Measurements from ENCODE around the gene BBS4.
"Not testable (repeated sequence)": the region's sequence is repeated elsewhere in the genome, so short reads cannot be mapped to it uniquely, and the experiment has no call there.

The BBS4 gene

GRCh38 chr15:72685925-72686794 lies at the start of gene BBS4, which contains the start of gene HIGD2B:
Gene BBS4 (plus strand): TSS chr15:72686207. CDS start chr15:72686228, 21 bp downstream.
Gene HIGD2B (minus strand): TSS chr15:72686182. CDS start chr15:72676374, 9,808 bp downstream.
- no peak for DNase-seq

GRCh38 chr15:72636519-72637282 lies 49.3 kb upstream of the BBS4 start:
- DNase-seq: not testable (repeated sequence)

GRCh38 chr15:72639759-72640483 lies 46.1 kb upstream of the BBS4 start:
- not testable (repeated sequence) for DNase-seq

GRCh38 chr15:72642271-72642670 lies 43.7 kb upstream of the BBS4 start:
- not testable (repeated sequence) for DNase-seq

DNA sequence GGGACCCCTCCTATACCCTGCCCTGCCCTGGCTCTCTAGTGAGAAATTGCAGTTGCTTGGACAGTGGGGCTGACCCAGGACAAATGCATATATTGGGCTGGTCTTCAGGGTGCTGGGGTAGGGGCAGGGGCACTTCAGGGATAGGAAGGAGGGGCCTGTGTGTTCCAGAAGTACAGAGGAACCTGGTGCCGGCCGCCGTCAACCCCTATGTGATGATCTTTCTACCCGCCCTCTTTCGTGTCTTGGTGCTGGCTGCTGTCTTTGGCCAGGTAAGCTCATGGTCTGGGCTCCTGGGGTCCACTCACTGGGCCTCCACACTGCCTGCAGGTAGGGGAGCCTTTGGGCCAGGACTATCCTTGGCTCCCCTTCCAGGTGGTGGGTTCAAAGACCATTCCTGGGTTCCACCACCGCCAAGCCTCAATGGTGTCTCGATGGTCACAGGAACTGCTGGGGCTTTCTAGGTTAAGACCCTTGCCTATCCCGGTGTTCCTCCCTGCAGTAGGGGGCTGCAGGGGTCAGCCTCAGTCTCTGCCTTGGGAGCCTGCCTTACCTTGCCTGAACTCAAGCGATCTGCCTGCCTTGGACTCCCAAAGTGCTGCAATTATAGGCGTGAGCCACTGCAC lies 37.3 kb upstream of the BBS4 start:
- not testable (repeated sequence) for DNase-seq

DNA sequence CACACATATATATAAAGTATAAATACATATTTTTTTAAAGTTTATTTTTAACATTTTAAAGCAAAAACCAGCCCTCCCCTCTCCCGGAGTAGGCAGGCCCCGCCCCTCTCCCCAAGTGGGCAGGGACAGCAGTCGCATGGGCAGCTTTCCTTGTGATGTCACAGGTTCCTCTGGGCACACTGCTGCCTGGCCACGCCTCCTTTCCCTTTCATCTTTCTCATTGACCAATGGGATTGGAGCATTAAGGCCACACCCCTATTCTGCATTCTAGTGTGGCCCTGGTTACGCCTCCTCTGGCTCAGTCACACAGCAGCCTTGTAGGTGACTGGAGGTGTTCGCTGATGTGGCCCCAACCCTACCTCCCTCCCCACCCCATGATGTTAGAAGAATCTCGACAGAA lies 31.6 kb upstream of the BBS4 start, which contains the start of gene GOLGA6B:
GOLGA6B (plus strand) TSS at position 301 of the 400 bp plus-strand sequence; CDS start at position 342, 41 bp downstream.
- not testable (repeated sequence) for DNase-seq

GRCh38 chr15:72656014-72656413 lies 30.0 kb upstream of the BBS4 start:
- DNase-seq: not testable (repeated sequence)

DNA sequence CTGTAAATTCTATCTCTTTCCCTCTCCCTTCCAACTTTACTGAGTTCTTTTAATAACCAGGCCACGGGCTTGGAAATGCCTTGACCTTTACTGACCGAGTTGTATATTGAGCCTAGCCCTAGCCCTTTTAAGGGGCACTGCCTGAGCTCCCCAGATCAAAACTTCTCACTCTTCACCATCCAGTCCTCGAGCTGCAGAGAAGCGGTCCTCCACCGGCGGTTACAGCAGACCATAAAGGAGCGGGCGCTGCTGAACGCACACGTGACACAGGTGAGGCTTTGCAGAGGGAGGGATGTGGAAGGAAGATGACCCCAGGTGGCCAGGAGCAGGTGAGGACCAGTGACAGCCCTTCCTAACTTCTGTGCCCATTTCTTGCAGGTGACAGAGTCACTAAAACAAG lies 24.9 kb upstream of the BBS4 start:
- not testable (repeated sequence) for DNase-seq

- not testable (repeated sequence) for DNase-seq
Measured at GRCh38 chr15:72663931-72664330, 22.1 kb upstream of the BBS4 start.

GRCh38 chr15:72665706-72666105 lies 20.3 kb upstream of the BBS4 start:
- not testable (repeated sequence) for DNase-seq

GRCh38 chr15:72669803-72670202 lies 16.2 kb upstream of the BBS4 start:
- DNase-seq: not testable (repeated sequence)

DNA sequence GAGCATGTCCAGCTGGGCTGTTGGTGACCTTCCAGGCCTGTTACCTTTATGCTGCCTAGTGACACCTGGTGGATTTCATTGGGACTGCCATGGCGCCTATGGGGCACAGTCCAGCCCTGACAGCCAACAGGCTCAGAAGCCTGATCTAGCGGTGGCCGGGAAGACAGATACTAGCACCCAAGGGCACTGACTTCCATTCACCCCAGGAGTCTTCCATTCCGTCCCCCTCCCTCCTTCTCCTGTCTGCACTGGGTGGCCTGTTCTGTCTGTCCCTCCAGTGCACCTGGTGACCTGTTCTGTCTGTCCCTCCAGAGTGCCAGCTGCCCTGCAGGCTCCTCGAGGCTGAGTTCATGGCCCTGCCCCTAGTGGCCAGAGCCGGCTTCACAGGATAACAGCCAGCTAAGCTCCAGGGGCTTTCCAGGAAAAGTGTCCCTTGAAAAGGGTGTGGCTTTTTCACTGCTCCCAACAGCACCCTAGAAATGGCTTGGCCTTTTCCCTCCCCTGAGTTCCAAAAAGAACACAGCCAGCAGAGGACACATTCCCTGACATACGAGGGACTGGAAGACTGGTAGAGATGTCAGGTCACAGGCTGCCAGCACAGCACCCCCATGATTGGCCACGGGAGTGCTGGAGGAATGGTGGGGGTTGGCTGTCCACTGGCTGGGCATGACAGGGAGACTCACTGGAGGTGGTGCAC lies 15.2 kb upstream of the BBS4 start:
- not testable (repeated sequence) for DNase-seq

DNA sequence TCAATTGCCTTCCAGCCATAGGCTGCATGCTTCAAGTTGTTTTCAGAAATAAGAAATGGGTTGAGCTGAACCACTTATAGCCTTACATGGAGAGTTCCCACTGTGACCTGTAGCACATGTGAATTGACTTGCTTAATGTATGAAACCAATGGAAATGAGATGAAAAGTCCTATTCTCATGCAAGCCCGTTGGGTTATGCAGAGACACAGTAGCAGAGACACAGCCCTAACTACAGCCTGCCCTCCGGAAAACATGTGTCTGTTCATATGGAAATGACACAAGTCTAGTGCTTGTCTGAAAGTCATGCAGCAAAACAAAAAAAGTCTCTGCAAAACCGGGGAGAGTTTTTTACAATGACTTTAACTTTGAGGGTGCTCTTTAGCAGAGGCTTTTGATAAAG lies 14.5 kb upstream of the BBS4 start:
- DNase-seq: no peak

- DNase-seq: no peak
Measured at GRCh38 chr15:72676838-72677237, 9.2 kb upstream of the BBS4 start.

- no peak for DNase-seq
Measured at GRCh38 chr15:72680931-72681330, 5.1 kb upstream of the BBS4 start.

GRCh38 chr15:72682772-72683171 lies 3.2 kb upstream of the BBS4 start:
- DNase-seq: no peak

- DNase-seq: no peak
Measured at GRCh38 chr15:72685301-72685924, 594 bp upstream of the BBS4 start.

DNA sequence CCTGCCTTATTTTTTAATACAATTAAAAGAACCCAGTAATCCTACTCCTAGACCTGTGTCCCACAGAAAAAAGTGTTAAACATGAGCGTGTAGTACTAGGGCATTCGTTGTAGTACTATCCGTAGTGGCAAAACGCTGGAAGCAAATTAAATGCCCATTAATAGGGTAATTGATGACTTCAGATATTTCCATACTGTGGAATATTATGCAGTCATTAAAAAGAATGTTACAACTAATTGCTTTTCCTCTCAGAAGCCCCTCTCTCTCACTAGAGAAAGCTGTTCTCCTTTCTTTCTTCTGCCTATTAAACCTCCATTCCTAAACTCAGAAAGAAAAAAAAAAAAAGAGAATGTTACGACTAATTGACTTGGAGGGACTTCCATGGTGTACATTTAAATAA lies 2.7 kb downstream of the BBS4 start:
- DNase-seq: no peak

GRCh38 chr15:72690938-72691337 lies 4.9 kb downstream of the BBS4 start:
- no peak for DNase-seq

GRCh38 chr15:72698938-72699337 lies 12.9 kb downstream of the BBS4 start:
- DNase-seq: no peak

DNA sequence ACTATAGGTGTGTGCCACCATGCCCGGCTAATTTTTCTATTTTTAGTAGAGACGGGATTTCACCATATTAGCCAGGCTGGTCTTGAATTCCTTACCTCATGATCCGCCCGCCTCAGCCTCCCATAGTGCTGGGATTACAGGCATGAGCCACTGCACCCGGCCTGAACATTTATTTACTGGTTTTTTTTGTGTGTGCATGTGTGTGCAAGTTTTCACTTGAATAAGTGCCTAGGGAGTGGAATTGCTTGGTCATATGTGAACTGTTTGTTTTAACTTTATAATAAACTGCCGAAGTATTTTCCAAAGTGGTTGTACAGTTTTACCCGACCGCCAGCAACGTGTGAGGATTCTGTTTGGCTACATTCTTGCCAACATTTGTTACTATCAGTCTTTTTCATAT lies 14.1 kb downstream of the BBS4 start:
- no peak for DNase-seq

Data from activated naive CD4-positive, alpha-beta T cell (primary cell).